Measurements from ENCODE around the gene CKAP2L.

The CKAP2L gene

GRCh38 chr2:112705575-112705974 is 58.8 kb downstream of the CKAP2L start:
- DNase-seq = no peak

GRCh38 chr2:112703684-112704083 is 60.7 kb downstream of the CKAP2L start:
- no peak for DNase-seq

- no peak for DNase-seq
Measured at GRCh38 chr2:112701052-112701451, 63.4 kb downstream of the CKAP2L start.

GRCh38 chr2:112699984-112700667 is 64.3 kb downstream of the CKAP2L start:
- no peak for DNase-seq

- no peak for DNase-seq
Measured at GRCh38 chr2:112698834-112699515, 65.4 kb downstream of the CKAP2L start.

- DNase-seq = no peak
Measured at GRCh38 chr2:112694182-112694581, 70.2 kb downstream of the CKAP2L start.

- DNase-seq = no peak
Measured at GRCh38 chr2:112693596-112693995, 70.8 kb downstream of the CKAP2L start.

GRCh38 chr2:112692918-112693317 is 71.5 kb downstream of the CKAP2L start:
- DNase-seq = no peak

GRCh38 chr2:112692495-112692911 is 71.9 kb downstream of the CKAP2L start:
- peak; percentile 53 for DNase-seq

GRCh38 chr2:112691881-112692281 is 72.5 kb downstream of the CKAP2L start:
- DNase-seq = no peak

- DNase-seq = no peak
Measured at GRCh38 chr2:112690853-112691401, 73.5 kb downstream of the CKAP2L start.

GRCh38 chr2:112688086-112688880 is 76.1 kb downstream of the CKAP2L start:
- DNase-seq = no peak

GRCh38 chr2:112687522-112687921 is 76.9 kb downstream of the CKAP2L start:
- no peak for DNase-seq
